HK-2 (cell line): ENCODE results near the gene RPL39L.
A peak's percentile ranks its signal among the peaks of the same experiment; 100 is the strongest.
"Not testable (repeated sequence)": the region's sequence is repeated elsewhere in the genome, so short reads cannot be mapped to it uniquely, and the experiment has no call there.

Experiments used
- DNase-seq: peaks from one replicate; pipeline ENCODE4 v3.0.0-alpha.2; 2018; ENCODE audit not compliant: unreplicated experiment

The RPL39L gene

GRCh38 chr3:187139126-187139894 lies at the start of gene RPL39L:
Gene RPL39L (minus strand): TSS chr3:187139496. CDS start chr3:187121300, 18,196 bp downstream.
- DNase-seq: peak; percentile 94

- no peak for DNase-seq
Observed at GRCh38 chr3:187188931-187189330, 49.6 kb upstream of the RPL39L start.

- DNase-seq: peak; percentile 13
Observed at GRCh38 chr3:187186801-187187421, 47.6 kb upstream of the RPL39L start.

- DNase-seq: no peak
Observed at GRCh38 chr3:187186375-187186774, 47.1 kb upstream of the RPL39L start.

- no peak for DNase-seq
Observed at GRCh38 chr3:187185759-187186158, 46.5 kb upstream of the RPL39L start.

GRCh38 chr3:187183903-187184302 lies 44.6 kb upstream of the RPL39L start:
- no peak for DNase-seq

GRCh38 chr3:187183210-187183862 lies 44.0 kb upstream of the RPL39L start:
- DNase-seq: no peak

- DNase-seq: no peak
Observed at GRCh38 chr3:187181454-187182170, 42.3 kb upstream of the RPL39L start.

- DNase-seq: no peak
Observed at GRCh38 chr3:187172929-187173328, 33.6 kb upstream of the RPL39L start.

GRCh38 chr3:187170911-187171310 lies 31.6 kb upstream of the RPL39L start:
- not testable (repeated sequence) for DNase-seq

- no peak for DNase-seq
Observed at GRCh38 chr3:187169231-187169960, 30.1 kb upstream of the RPL39L start.

GRCh38 chr3:187167777-187168176 lies 28.5 kb upstream of the RPL39L start:
- no peak for DNase-seq

GRCh38 chr3:187166750-187167149 lies 27.5 kb upstream of the RPL39L start:
- DNase-seq: no peak

- DNase-seq: peak; percentile 11
Observed at GRCh38 chr3:187165144-187165543, 25.8 kb upstream of the RPL39L start.

- no peak for DNase-seq
Observed at GRCh38 chr3:187162265-187162953, 23.1 kb upstream of the RPL39L start.

GRCh38 chr3:187161556-187161955 lies 22.3 kb upstream of the RPL39L start:
- DNase-seq: no peak

- peak; percentile 39 for DNase-seq
Observed at GRCh38 chr3:187150599-187150998, 11.3 kb upstream of the RPL39L start.

- DNase-seq: no peak
Observed at GRCh38 chr3:187150186-187150585, 10.9 kb upstream of the RPL39L start.

GRCh38 chr3:187146389-187146788 lies 7.1 kb upstream of the RPL39L start:
- DNase-seq: no peak

- no peak for DNase-seq
Observed at GRCh38 chr3:187145149-187145895, 6.0 kb upstream of the RPL39L start.
